IMR-90 (cell line): ENCODE results near the gene FARP1. TPM values are rescaled to one million over a fixed set of nuclear protein-coding genes. Genes with fewer than 3 reads are reported as not detected.

Experiments
- ATAC-seq: fragments of 200-7000 bp; cut with Tn5 transposase; 2 replicates; pipeline ENCODE4 v1.9.1; 2020; ENCODE audit warnings: low read depth, mild to moderate bottlenecking, moderate library complexity
- BruUV-seq: library from RNA; stranded (reverse); fragments of 400-500 nt; replicated peaks from 2 replicates; lab custom pipeline; 2021; lab: Mats Ljungman, UMichigan
- CTCF ChIA-PET: fragments of 300-600 bp; formaldehyde crosslinking; extraction: SDS; loops from one replicate; lab custom pipeline; 2021; ENCODE audit warnings: antibody characterized with exemption; lab: Yijun Ruan, JAX
- POLR2A ChIA-PET: fragments of 300-600 bp; sonication (Branson Sonifier 250); formaldehyde crosslinking; loops from one replicate; lab custom pipeline; 2022; ENCODE audit warnings: antibody characterized with exemption; ENCODE audit not compliant: unreplicated experiment; lab: Charles Lee
- DNase-seq: peaks from one replicate; pipeline ENCODE4 v3.0.0; 2013
- H2AFZ ChIP-seq: replicated peaks from 2 replicates; pipeline ENCODE3; 2013; ENCODE audit warnings: low read length, mild to moderate bottlenecking; ENCODE audit not compliant: poor library complexity
- H2AK5ac ChIP-seq: 2 replicates; pipeline ENCODE4 v1.6.1; 2013; ENCODE audit warnings: low read depth, low read length, inconsistent platforms
- H2AK9ac ChIP-seq: replicated peaks from 2 replicates; pipeline ENCODE3; 2013; ENCODE audit warnings: mild to moderate bottlenecking, low read depth, low read length, moderate library complexity; ENCODE audit not compliant: poor library complexity
- H2BK120ac ChIP-seq: 2 replicates; pipeline ENCODE4 v1.6.1; 2013; ENCODE audit warnings: low read depth, low read length, inconsistent platforms
- H2BK15ac ChIP-seq: 3 replicates; pipeline ENCODE4 v1.6.1; 2013; ENCODE audit warnings: low read depth, low read length, inconsistent platforms
- H2BK20ac ChIP-seq: 2 replicates; pipeline ENCODE4 v1.6.1; 2013; ENCODE audit warnings: low read depth, mild to moderate bottlenecking, inconsistent platforms, low read length, moderate library complexity
- H2BK5ac ChIP-seq: 2 replicates; pipeline ENCODE4 v1.6.1; 2013; ENCODE audit warnings: mild to moderate bottlenecking, low read depth, low read length, inconsistent platforms; ENCODE audit not compliant: poor library complexity, severe bottlenecking
- H3K14ac ChIP-seq: replicated peaks from 2 replicates; pipeline ENCODE4 v1.6.1; 2013; ENCODE audit warnings: low read depth, low read length, inconsistent platforms
- H3K18ac ChIP-seq: 2 replicates; pipeline ENCODE4 v1.6.1; 2013; ENCODE audit warnings: low read depth, low read length, control low read depth
- H3K23ac ChIP-seq: 2 replicates; pipeline ENCODE4 v1.6.1; 2013; ENCODE audit warnings: low read depth, low read length, inconsistent platforms
- H3K27ac ChIP-seq: 2 replicates; pipeline ENCODE4 v1.5.1; 2013; ENCODE audit warnings: mild to moderate bottlenecking, control low read depth, low read length; ENCODE audit not compliant: insufficient read depth
- H3K27me3 ChIP-seq: 2 replicates; pipeline ENCODE4 v1.6.1; 2013; ENCODE audit warnings: low read length; ENCODE audit not compliant: control insufficient read depth, insufficient read depth
- H3K36me3 ChIP-seq: 2 replicates; pipeline ENCODE4 v1.6.1; 2013; ENCODE audit warnings: low read length, mixed read lengths; ENCODE audit not compliant: control insufficient read depth, insufficient read depth
- H3K4ac ChIP-seq: 2 replicates; pipeline ENCODE4 v1.6.1; 2013; ENCODE audit warnings: low read depth, low read length, inconsistent platforms
- H3K4me1 ChIP-seq: 2 replicates; pipeline ENCODE4 v1.6.1; 2013; ENCODE audit warnings: low read length, mixed read lengths; ENCODE audit not compliant: control insufficient read depth, insufficient read depth
- H3K4me2 ChIP-seq: 2 replicates; pipeline ENCODE4 v1.6.1; 2013; ENCODE audit warnings: low read depth, mild to moderate bottlenecking, control low read depth, low read length, moderate library complexity
- H3K4me3 ChIP-seq: 2 replicates; pipeline ENCODE4 v1.5.1; 2013; ENCODE audit warnings: low read depth, mild to moderate bottlenecking, control low read depth, low read length, moderate library complexity; ENCODE audit not compliant: insufficient read depth
- H3K56ac ChIP-seq: 2 replicates; pipeline ENCODE4 v1.6.1; 2013; ENCODE audit warnings: low read length, inconsistent platforms; ENCODE audit not compliant: insufficient read depth; ENCODE audit errors: extremely low read depth
- H3K79me1 ChIP-seq, 2 experiments: 2 replicates each; pipeline ENCODE4 v1.6.1; 2013; ENCODE audit warnings: low read length in 2 of 2, inconsistent platforms in 1 of 2, low read depth in 1 of 2
- H3K9ac ChIP-seq: 2 replicates; pipeline ENCODE4 v1.6.1; 2013; ENCODE audit warnings: low read depth, low read length, control low read depth
- H3K9me1 ChIP-seq: 2 replicates; pipeline ENCODE4 v1.6.1; 2013; ENCODE audit warnings: low read length, inconsistent platforms; ENCODE audit not compliant: insufficient read depth
- H3K9me3 ChIP-seq: 2 replicates; pipeline ENCODE4 v1.6.1; 2013; ENCODE audit warnings: low read length; ENCODE audit not compliant: control insufficient read depth, insufficient read depth
- H4K20me1 ChIP-seq: 2 replicates; pipeline ENCODE4 v1.6.1; 2013; ENCODE audit warnings: low read length, inconsistent platforms; ENCODE audit not compliant: insufficient read depth
- H4K5ac ChIP-seq: 2 replicates; pipeline ENCODE4 v1.6.1; 2013; ENCODE audit warnings: mild to moderate bottlenecking, low read depth, low read length, control low read depth
- H4K8ac ChIP-seq, 2 experiments: 2 replicates each; pipeline ENCODE4 v1.6.1; 2013; ENCODE audit warnings: low read depth in 2 of 2, low read length in 2 of 2, control low read depth in 1 of 2, inconsistent platforms in 1 of 2
- H4K91ac ChIP-seq: 2 replicates; pipeline ENCODE4 v1.6.1; 2013; ENCODE audit warnings: low read depth, low read length, inconsistent platforms; ENCODE audit not compliant: insufficient read depth
- BHLHE40 ChIP-seq: fragments of 150-350 bp; IDR thresholded peaks from 2 replicates; pipeline ENCODE4 v1.6.1; 2016; ENCODE audit warnings: mild to moderate bottlenecking, low read depth, low read length
- CEBPB ChIP-seq: IDR thresholded peaks from 2 replicates; pipeline ENCODE4 v1.6.1; 2012; ENCODE audit warnings: low read depth, low read length, improper control_type of control experiment
- CHD1 ChIP-seq: IDR thresholded peaks from 2 replicates; pipeline ENCODE4 v1.6.1; 2012; ENCODE audit warnings: low read depth, low read length, improper control_type of control experiment
- ELK1 ChIP-seq: fragments of 150-350 bp; IDR thresholded peaks from 2 replicates; pipeline ENCODE4 v1.6.1; 2016; ENCODE audit warnings: low read depth, mild to moderate bottlenecking, low read length, moderate library complexity, borderline replicate concordance
- MXI1 ChIP-seq: IDR thresholded peaks from 2 replicates; pipeline ENCODE4 v1.6.1; 2012; ENCODE audit warnings: low read depth, mild to moderate bottlenecking, low read length, moderate library complexity, borderline replicate concordance
- RCOR1 ChIP-seq: IDR thresholded peaks from 2 replicates; pipeline ENCODE4 v1.6.1; 2012; ENCODE audit warnings: mild to moderate bottlenecking, low read length, improper control_type of control experiment; ENCODE audit not compliant: insufficient replicate concordance
- SMC3 ChIP-seq: fragments of 150-350 bp; IDR thresholded peaks from 2 replicates; pipeline ENCODE4 v1.6.1; 2016; ENCODE audit warnings: low read depth, mild to moderate bottlenecking, antibody characterized with exemption, low read length, moderate library complexity
- USF2 ChIP-seq: fragments of 150-350 bp; IDR thresholded peaks from 2 replicates; pipeline ENCODE4 v1.6.1; 2017; ENCODE audit warnings: mild to moderate bottlenecking, antibody characterized with exemption, low read length, low read depth
- WGBS, 2 experiments: methylation state at CpG; one replicate each; pipeline versions ENCODE4 v1.1.5 to v1.1.7; 2013; ENCODE audit warnings: missing lambda C conversion rate in 2 of 2; ENCODE audit not compliant: insufficient read length in 1 of 2; ENCODE audit errors: extremely low coverage in 2 of 2; 5-methylcytosine and 5-hydroxymethylcytosine counted together
- dilution Hi-C: fragments of 300-500 bp; cut with HindIII; formaldehyde crosslinking; loops from one replicate; pipeline ENCODE4 v1.14.3; 2018; ENCODE audit warnings: low sequenced_read_pairs; ENCODE audit not compliant: unreplicated experiment
- in situ Hi-C: fragments of 300-500 bp; cut with MboI; formaldehyde crosslinking; loops from 3 replicates; pipeline ENCODE4 v1.14.3; 2019; ENCODE audit warnings: low sequenced_read_pairs, inconsistent platforms, mixed read lengths
- intact Hi-C: fragments of 100-400 bp; cut with micrococcal nuclease; formaldehyde crosslinking; loops from 2 replicates; pipeline ENCODE4 v1.10.0; 2022
- polyA plus RNA-seq, 3 experiments: library from polyadenylated mRNA; depleted of rRNA; stranded (reverse); fragments of >200 nt; gene quantifications; 2 replicates each; pipeline ENCODE4 v1.2.3, GENCODE V29; 2012; ENCODE audit warnings: low replicate concordance in 1 of 3
- total RNA-seq: library from RNA; depleted of rRNA; stranded (reverse); fragments of >200 nt; gene quantifications from 2 replicates; pipeline ENCODE4 v1.2.3, GENCODE V29; 2012

The FARP1 gene
- total and polyA plus RNA-seq, 2 of the 4 experiments (the other 2 are of a cell fraction) = 39.6 to 57.0 TPM

- peak overlapping the region; percentile 62 to 90 for H4K8ac ChIP-seq
- WGBS, 2 experiments = no CpG with 5 or more reads among the region's 7 CpGs
- intact Hi-C loops (loop anchor here (2.0 to 5.0 kb wide), 3 partner anchors 71 to 153 kb away; no protein-coding TSS in a partner anchor), dilution Hi-C loops (no loop called here), in situ Hi-C loops (no loop called here)
- H2BK20ac ChIP-seq = peak overlapping the region; percentile 95
- peak overlapping the region; percentile 5 for H2AFZ ChIP-seq
- H3K4me2 ChIP-seq = peak overlapping the region; percentile 15; the same call in 1 of the 2 replicates
- peak overlapping the region; percentile 70 for H4K5ac ChIP-seq
- peak overlapping the region; percentile 95 for H2BK15ac ChIP-seq
- ATAC-seq (no peak), DNase-seq (no peak)
- TF ChIP-seq ELK1 (no peak), MXI1 (no peak), CEBPB (no peak), USF2 (no peak), RCOR1 (no peak), SMC3 (no peak), CHD1 (no peak), BHLHE40 (no peak)
- peaks cover 2% of the 10 kb centered on the region; the same call in 1 of the 2 replicates for H3K36me3 ChIP-seq
- H3K79me1 ChIP-seq = peaks cover 43 to 88% of the 10 kb centered on the region in 2 experiments
- no peaks in the 10 kb centered on the region for H3K9me3 ChIP-seq
- BruUV-seq = no TSS peak
- peak overlapping the region; percentile 91 for H3K14ac ChIP-seq
- H4K20me1 ChIP-seq = peaks cover 10% of the 10 kb centered on the region
- peak overlapping the region; percentile 93 for H2BK5ac ChIP-seq
- peaks cover 52% of the 10 kb centered on the region for H3K4me1 ChIP-seq
- POLR2A ChIA-PET = interaction anchor here (1.0 kb wide), 1 partner anchor 29 kb away, joined by 3 read pairs; no protein-coding TSS in a partner anchor
- H4K91ac ChIP-seq = peak overlapping the region; percentile 97
- peak overlapping the region; percentile 98 for H3K4ac ChIP-seq
- peak overlapping the region; percentile 94 for H3K27ac ChIP-seq
- H2AK5ac ChIP-seq = peak overlapping the region; percentile 98
- H3K23ac ChIP-seq = peak overlapping the region; percentile 94
- peak overlapping the region; percentile 95 for H2BK120ac ChIP-seq
- peak overlapping the region; percentile 62 for H3K9ac ChIP-seq
- peak overlapping the region; percentile 42; the same call in 1 of the 2 replicates for H3K56ac ChIP-seq
- peaks cover 44% of the 10 kb centered on the region for H3K9me1 ChIP-seq
- H2AK9ac ChIP-seq = peak overlapping the region; percentile 84
- H3K18ac ChIP-seq = peak overlapping the region; percentile 72
- H3K27me3 ChIP-seq = no peaks in the 10 kb centered on the region
- CTCF ChIA-PET = no interaction called here
- H3K4me3 ChIP-seq = no peak overlapping the region
Observed at GRCh38 chr13:98299966-98300350, 157.1 kb downstream of the FARP1 start.
